ENCODE data around the gene EPHA7. TPM values are rescaled to one million over a fixed set of nuclear protein-coding genes. Genes with fewer than 3 reads are reported as not detected.

EPHA7 gene
- total RNA-seq, 1 experiment from 2014 or later: 10.7 TPM

DNA sequence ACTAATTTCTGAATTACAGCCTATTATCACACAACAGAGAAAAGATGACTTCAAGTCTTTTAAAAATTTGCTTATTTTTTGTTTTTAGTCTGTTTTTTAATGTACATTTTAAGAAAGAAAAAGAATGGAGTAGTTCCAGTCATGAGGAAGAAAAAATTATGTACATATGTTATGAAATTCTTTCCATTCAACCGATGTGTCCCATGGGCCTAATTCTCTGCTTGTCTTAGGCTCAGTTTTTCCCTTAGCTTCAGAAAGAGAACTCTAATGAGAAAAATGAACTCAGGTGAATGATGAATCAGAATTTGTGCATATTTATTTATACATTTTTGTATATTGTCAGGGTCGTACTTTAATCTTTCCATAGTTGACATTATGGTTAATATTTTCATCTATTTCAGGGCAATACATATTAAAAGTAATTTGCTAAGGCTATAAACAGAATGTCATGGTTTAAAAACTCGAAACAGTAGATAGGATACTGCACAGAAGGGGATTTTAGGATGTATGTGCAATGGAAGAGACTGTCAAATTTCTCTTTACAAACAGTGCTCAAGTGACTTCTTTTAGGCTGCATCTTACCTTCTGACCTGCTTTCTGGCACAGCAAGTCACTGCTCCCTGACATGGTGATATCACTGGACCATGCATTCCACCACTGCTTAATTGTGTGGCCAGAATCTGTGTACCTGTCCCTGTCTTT, 153.1 kb downstream of the EPHA7 start:
- no peak for TF ChIP-seq EZH2 (IDR thresholded peaks at IDR 0.05; ENCODE audit: borderline replicate concordance, low read depth, low read length, poor library complexity, severe bottlenecking)
- TF ChIP-seq, protein P1, sequence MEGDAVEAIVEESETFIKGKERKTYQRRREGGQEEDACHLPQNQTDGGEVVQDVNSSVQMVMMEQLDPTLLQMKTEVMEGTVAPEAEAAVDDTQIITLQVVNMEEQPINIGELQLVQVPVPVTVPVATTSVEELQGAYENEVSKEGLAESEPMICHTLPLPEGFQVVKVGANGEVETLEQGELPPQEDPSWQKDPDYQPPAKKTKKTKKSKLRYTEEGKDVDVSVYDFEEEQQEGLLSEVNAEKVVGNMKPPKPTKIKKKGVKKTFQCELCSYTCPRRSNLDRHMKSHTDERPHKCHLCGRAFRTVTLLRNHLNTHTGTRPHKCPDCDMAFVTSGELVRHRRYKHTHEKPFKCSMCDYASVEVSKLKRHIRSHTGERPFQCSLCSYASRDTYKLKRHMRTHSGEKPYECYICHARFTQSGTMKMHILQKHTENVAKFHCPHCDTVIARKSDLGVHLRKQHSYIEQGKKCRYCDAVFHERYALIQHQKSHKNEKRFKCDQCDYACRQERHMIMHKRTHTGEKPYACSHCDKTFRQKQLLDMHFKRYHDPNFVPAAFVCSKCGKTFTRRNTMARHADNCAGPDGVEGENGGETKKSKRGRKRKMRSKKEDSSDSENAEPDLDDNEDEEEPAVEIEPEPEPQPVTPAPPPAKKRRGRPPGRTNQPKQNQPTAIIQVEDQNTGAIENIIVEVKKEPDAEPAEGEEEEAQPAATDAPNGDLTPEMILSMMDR (conservative IDR thresholded peaks at IDR 0.05; ENCODE audit: low read depth, low read length): no peak
- no TSS peak for BruUV-seq (replicated peaks)
- Histone ChIP-seq H3K36me3 (ENCODE audit: insufficient read depth, low read length, poor library complexity, severe bottlenecking) (no peaks in the 10 kb centered on the region), H3K4me3 (ENCODE audit: low read depth, low read length, poor library complexity, severe bottlenecking) (no peak overlapping the region), H3K27me3 (replicated peaks; ENCODE audit: insufficient read depth, low read depth, low read length, poor library complexity) (no peaks in the 10 kb centered on the region), H3K27ac (ENCODE audit: low read depth, low read length, poor library complexity, severe bottlenecking) (no peak overlapping the region), H3K9me3 (ENCODE audit: low read depth, low read length, poor library complexity, severe bottlenecking) (no peaks in the 10 kb centered on the region), H3K4me1 (ENCODE audit: insufficient read depth, low read length, poor library complexity, severe bottlenecking) (no peaks in the 10 kb centered on the region)
- CTCF ChIA-PET: no interaction called here
- no peak for DNase-seq (ENCODE audit: low spot score)
- intact Hi-C loops (cut with micrococcal nuclease; ENCODE audit: unreplicated experiment): no loop called here
- POLR2A ChIA-PET (ENCODE audit: low non-redundant PET): no interaction called here

DNA sequence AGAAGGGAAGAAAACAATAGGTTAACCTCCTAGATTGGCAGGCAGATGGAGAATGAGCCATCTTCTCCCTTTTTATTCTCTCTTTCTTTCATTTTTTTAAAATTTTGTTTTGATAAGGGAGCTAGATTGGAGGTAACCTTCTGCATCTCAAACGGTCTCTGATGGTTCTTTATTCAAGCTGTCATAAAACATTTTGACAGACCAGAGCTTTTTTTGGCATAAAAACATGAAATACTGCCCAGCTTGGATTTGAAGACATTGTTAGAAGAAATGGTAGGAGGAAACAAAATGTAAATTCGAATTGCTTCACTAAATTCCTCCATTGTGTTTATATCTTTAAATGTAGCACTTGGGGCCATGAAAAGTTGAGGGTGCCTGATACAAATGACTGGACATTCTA, 158.5 kb downstream of the EPHA7 start:
- no peak for DNase-seq (ENCODE audit: low spot score)
- no peak overlapping the region for H3K27ac ChIP-seq (ENCODE audit: low read depth, low read length, poor library complexity, severe bottlenecking)
- H3K4me1 ChIP-seq (ENCODE audit: insufficient read depth, low read length, poor library complexity, severe bottlenecking): no peaks in the 10 kb centered on the region
- no peaks in the 10 kb centered on the region for H3K36me3 ChIP-seq (ENCODE audit: insufficient read depth, low read length, poor library complexity, severe bottlenecking)
- no peaks in the 10 kb centered on the region for H3K27me3 ChIP-seq (replicated peaks; ENCODE audit: insufficient read depth, low read depth, low read length, poor library complexity)
- no peaks in the 10 kb centered on the region for H3K9me3 ChIP-seq (ENCODE audit: low read depth, low read length, poor library complexity, severe bottlenecking)
- TF ChIP-seq, protein P1 (conservative IDR thresholded peaks at IDR 0.05; ENCODE audit: low read depth, low read length): no peak
- no peak for TF ChIP-seq EZH2 (IDR thresholded peaks at IDR 0.05; ENCODE audit: borderline replicate concordance, low read depth, low read length, poor library complexity, severe bottlenecking)
- BruUV-seq (replicated peaks): no TSS peak
- ChIA-PET POLR2A (ENCODE audit: low non-redundant PET) (no interaction called here), CTCF (no interaction called here)
- H3K4me3 ChIP-seq (ENCODE audit: low read depth, low read length, poor library complexity, severe bottlenecking): no peak overlapping the region
- intact Hi-C loops (cut with micrococcal nuclease; ENCODE audit: unreplicated experiment): no loop called here

GRCh38 chr6:93259332-93259731, 160.0 kb downstream of the EPHA7 start:
- no peak overlapping the region for H3K4me3 ChIP-seq (ENCODE audit: low read depth, low read length, poor library complexity, severe bottlenecking)
- TF ChIP-seq, protein P1 (conservative IDR thresholded peaks at IDR 0.05; ENCODE audit: low read depth, low read length): no peak
- TF ChIP-seq EZH2 (IDR thresholded peaks at IDR 0.05; ENCODE audit: borderline replicate concordance, low read depth, low read length, poor library complexity, severe bottlenecking): no peak
- CTCF ChIA-PET: no interaction called here
- no peaks in the 10 kb centered on the region for H3K9me3 ChIP-seq (ENCODE audit: low read depth, low read length, poor library complexity, severe bottlenecking)
- DNase-seq (ENCODE audit: low spot score): no peak
- H3K36me3 ChIP-seq (ENCODE audit: insufficient read depth, low read length, poor library complexity, severe bottlenecking): no peaks in the 10 kb centered on the region
- BruUV-seq (replicated peaks): no TSS peak
- no peak overlapping the region for H3K27ac ChIP-seq (ENCODE audit: low read depth, low read length, poor library complexity, severe bottlenecking)
- H3K27me3 ChIP-seq (replicated peaks; ENCODE audit: insufficient read depth, low read depth, low read length, poor library complexity): no peaks in the 10 kb centered on the region
- no peaks in the 10 kb centered on the region for H3K4me1 ChIP-seq (ENCODE audit: insufficient read depth, low read length, poor library complexity, severe bottlenecking)
- intact Hi-C loops (cut with micrococcal nuclease; ENCODE audit: unreplicated experiment): no loop called here
- POLR2A ChIA-PET (ENCODE audit: low non-redundant PET): no interaction called here

All from A673 (cell line).